H9 (cell line): ENCODE measurements around the gene RAET1L. TPM values are rescaled to one million over a fixed set of nuclear protein-coding genes. Genes with fewer than 3 reads are reported as not detected.

Experiments used
- DNase-seq: peaks from one replicate; pipeline ENCODE4 v3.0.0-alpha.2; 2017
- H2AFZ ChIP-seq: one replicate; pipeline ENCODE4 v1.6.1; 2013; ENCODE audit warnings: mild to moderate bottlenecking, low read length, control low read depth, moderate library complexity
- H2AK5ac ChIP-seq: 2 replicates; pipeline ENCODE4 v1.6.1; 2013; ENCODE audit warnings: low read length, control low read depth, mixed read lengths; ENCODE audit not compliant: insufficient read length
- H2BK120ac ChIP-seq: one replicate; pipeline ENCODE4 v1.6.1; 2013; ENCODE audit warnings: low read depth, mild to moderate bottlenecking, low read length, control low read depth, inconsistent platforms; ENCODE audit not compliant: poor library complexity, severe bottlenecking
- H2BK12ac ChIP-seq: 2 replicates; pipeline ENCODE4 v1.6.1; 2013; ENCODE audit warnings: low read length, control low read depth, mixed read lengths, low read depth; ENCODE audit not compliant: insufficient read length
- H2BK15ac ChIP-seq: 2 replicates; pipeline ENCODE4 v1.6.1; 2013; ENCODE audit warnings: low read depth, low read length, control low read depth
- H2BK20ac ChIP-seq: one replicate; pipeline ENCODE4 v1.6.1; 2013; ENCODE audit warnings: low read depth, mild to moderate bottlenecking, low read length, control low read depth, inconsistent platforms; ENCODE audit not compliant: poor library complexity, severe bottlenecking
- H2BK5ac ChIP-seq: 2 replicates; pipeline ENCODE4 v1.6.1; 2013; ENCODE audit warnings: low read length, control low read depth, mixed read lengths; ENCODE audit not compliant: insufficient read length
- H3K14ac ChIP-seq: 2 replicates; pipeline ENCODE4 v1.6.1; 2013; ENCODE audit warnings: low read length, control low read depth; ENCODE audit not compliant: insufficient read depth
- H3K18ac ChIP-seq: 2 replicates; pipeline ENCODE4 v1.6.1; 2013; ENCODE audit warnings: low read depth, mild to moderate bottlenecking, mixed read lengths, low read length, control low read depth; ENCODE audit not compliant: insufficient read length
- H3K23ac ChIP-seq: 2 replicates; pipeline ENCODE4 v1.6.1; 2013; ENCODE audit warnings: low read length, control low read depth, mixed read lengths, low read depth; ENCODE audit not compliant: insufficient read length
- H3K23me2 ChIP-seq: 2 replicates; pipeline ENCODE4 v1.6.1; 2013; ENCODE audit warnings: low read depth, mild to moderate bottlenecking, mixed read lengths, low read length, control low read depth; ENCODE audit not compliant: insufficient read length, poor library complexity, severe bottlenecking
- H3K27ac ChIP-seq: 2 replicates; pipeline ENCODE4 v1.5.1; 2013; ENCODE audit warnings: low read length, control low read depth, mixed read lengths, low read depth; ENCODE audit not compliant: insufficient read length
- H3K27me3 ChIP-seq: 2 replicates; pipeline ENCODE4 v1.6.1; 2013; ENCODE audit warnings: low read length, control low read depth, inconsistent platforms; ENCODE audit not compliant: insufficient read depth
- H3K4ac ChIP-seq: 2 replicates; pipeline ENCODE4 v1.6.1; 2013; ENCODE audit warnings: low read depth, mild to moderate bottlenecking, control low read depth, inconsistent platforms, low read length, moderate library complexity
- H3K4me1 ChIP-seq: 2 replicates; pipeline ENCODE4 v1.6.1; 2013; ENCODE audit warnings: low read length, control low read depth, inconsistent platforms; ENCODE audit not compliant: insufficient read depth
- H3K4me2 ChIP-seq: 2 replicates; pipeline ENCODE4 v1.6.1; 2013; ENCODE audit warnings: low read length, control low read depth, mixed read lengths; ENCODE audit not compliant: insufficient read length, insufficient read depth
- H3K56ac ChIP-seq: 2 replicates; pipeline ENCODE4 v1.6.1; 2013; ENCODE audit warnings: low read depth, mild to moderate bottlenecking, mixed read lengths, low read length, control low read depth; ENCODE audit not compliant: insufficient read length
- H3K79me1 ChIP-seq: 2 replicates; pipeline ENCODE4 v1.6.1; 2013; ENCODE audit warnings: low read depth, mild to moderate bottlenecking, moderate library complexity, low read length, control low read depth, inconsistent platforms; ENCODE audit not compliant: insufficient read depth, poor library complexity, severe bottlenecking
- H3K79me2 ChIP-seq: 2 replicates; pipeline ENCODE4 v1.6.1; 2013; ENCODE audit warnings: low read length, control low read depth, inconsistent platforms; ENCODE audit not compliant: insufficient read depth
- H3K9ac ChIP-seq: 2 replicates; pipeline ENCODE4 v1.6.1; 2013; ENCODE audit warnings: low read length, control low read depth, mixed read lengths; ENCODE audit not compliant: insufficient read length; ENCODE audit errors: extremely low read depth
- H3K9me3 ChIP-seq: one replicate; pipeline ENCODE4 v1.6.1; 2013; ENCODE audit warnings: low read depth, low read length, inconsistent platforms; ENCODE audit not compliant: control insufficient read depth
- H3T11ph ChIP-seq: one replicate; pipeline ENCODE4 v1.6.1; 2013; ENCODE audit warnings: mild to moderate bottlenecking, low read length, control low read depth, inconsistent platforms
- H4K20me1 ChIP-seq: one replicate; pipeline ENCODE4 v1.6.1; 2013; ENCODE audit not compliant: control insufficient read depth, insufficient read length, insufficient read depth
- H4K5ac ChIP-seq: 2 replicates; pipeline ENCODE4 v1.6.1; 2013; ENCODE audit warnings: low read depth, mild to moderate bottlenecking, mixed read lengths, low read length, control low read depth; ENCODE audit not compliant: insufficient read length
- H4K8ac ChIP-seq: replicated peaks from 2 replicates; pipeline ENCODE4 v1.6.1; 2013; ENCODE audit warnings: low read length, control low read depth, mixed read lengths, low read depth; ENCODE audit not compliant: insufficient read length
- H4K91ac ChIP-seq: 2 replicates; pipeline ENCODE4 v1.6.1; 2013; ENCODE audit warnings: low read depth, mild to moderate bottlenecking, moderate library complexity, mixed read lengths, low read length, control low read depth; ENCODE audit not compliant: insufficient read length
- H3K27ac Mint-ChIP-seq, 3 experiments: 2 replicates in 2 of 3; 3 replicates in 1 of 3; pipeline ENCODE4 v1.8.0; 2020 to 2021; ENCODE audit warnings: mixed read lengths in 3 of 3, mild to moderate bottlenecking in 1 of 3, moderate library complexity in 1 of 3
- H3K27me3 Mint-ChIP-seq: 2 replicates; pipeline ENCODE4 v1.8.0; 2021; ENCODE audit warnings: low read depth, mild to moderate bottlenecking, moderate library complexity, mixed read lengths
- H3K36me3 Mint-ChIP-seq, 3 experiments: 2 replicates in 2 of 3; 3 replicates in 1 of 3; pipeline ENCODE4 v1.8.0; 2020 to 2021; ENCODE audit warnings: low read depth in 3 of 3, mixed read lengths in 3 of 3; ENCODE audit not compliant: insufficient read depth in 1 of 3
- H3K4me1 Mint-ChIP-seq, 2 experiments: 2 replicates each; pipeline ENCODE4 v1.8.0; 2020; ENCODE audit warnings: mixed read lengths in 2 of 2
- H3K4me3 Mint-ChIP-seq, 2 experiments: 2 replicates in 1 of 2; 3 replicates in 1 of 2; pipeline ENCODE4 v1.8.0; 2020 to 2021; ENCODE audit warnings: mild to moderate bottlenecking in 2 of 2, mixed read lengths in 2 of 2, moderate library complexity in 1 of 2
- H3K9me3 Mint-ChIP-seq, 2 experiments: 2 replicates in 1 of 2; 3 replicates in 1 of 2; pipeline ENCODE4 v1.8.0; 2020; ENCODE audit warnings: mild to moderate bottlenecking in 2 of 2, mixed read lengths in 2 of 2, moderate library complexity in 1 of 2
- WGBS: extraction: QIAGEN DNeasy Blood & Tissue Kit; methylation state at CpG from one replicate; pipeline ENCODE4 v1.1.7; 2013; ENCODE audit warnings: missing lambda C conversion rate, low lambda C conversion rate, mixed read lengths; ENCODE audit not compliant: insufficient read length; ENCODE audit errors: extremely low coverage; 5-methylcytosine and 5-hydroxymethylcytosine counted together
- total RNA-seq: library from RNA; stranded (reverse); gene quantifications from 2 replicates; pipeline ENCODE4 v1.2.1, GENCODE V29; 2021
- TF ChIP-seq, protein P1 (sequence below): fragments of 200-600 bp; sonication (generic); conservative IDR thresholded peaks from 3 replicates; pipeline ENCODE4 v1.8.0; 2021; ENCODE audit warnings: antibody characterized with exemption, mild to moderate bottlenecking

The RAET1L gene
- total RNA-seq, 1 experiment from 2014 or later, result not detected

DNA sequence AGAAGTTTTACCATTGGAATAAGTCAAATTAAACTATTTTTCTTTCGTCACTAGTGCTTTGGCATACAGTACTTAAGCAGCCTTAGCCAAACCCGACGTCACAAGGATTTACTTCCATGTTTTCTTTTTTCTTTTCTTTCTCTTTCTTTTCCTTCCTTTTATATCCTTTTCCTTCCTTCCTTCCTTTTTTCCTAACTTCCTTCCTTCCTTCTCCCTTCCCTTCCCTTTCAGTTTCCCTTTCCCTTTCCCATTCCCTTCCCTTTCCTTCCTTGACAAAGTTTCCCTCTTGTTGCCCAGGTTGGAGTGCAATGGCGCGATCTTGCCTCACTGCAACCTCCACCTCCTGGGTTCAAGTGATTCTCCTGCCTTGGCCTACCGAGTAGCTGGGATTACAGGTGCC lies 33.7 kb upstream of the RAET1L start:
- no peak overlapping the region for H2BK15ac ChIP-seq
- peaks cover 0 to 10% (median 4%) of the 10 kb centered on the region in 3 experiments; a peak in 3 of 7 replicates for H3K36me3 Mint-ChIP-seq
- no peaks in the 10 kb centered on the region for H3K4me1 ChIP-seq
- H4K20me1 ChIP-seq, result no peaks in the 10 kb centered on the region
- H3K9me3 Mint-ChIP-seq, result peaks cover 12 to 14% of the 10 kb centered on the region in 2 experiments
- H2BK5ac ChIP-seq, result no peak overlapping the region
- peaks cover 29% of the 10 kb centered on the region for H3K27me3 Mint-ChIP-seq
- no peak overlapping the region for H3K27ac Mint-ChIP-seq
- no peaks in the 10 kb centered on the region for H3K4me1 Mint-ChIP-seq
- H4K5ac ChIP-seq, result no peak overlapping the region
- no peak overlapping the region for H3K23ac ChIP-seq
- H4K91ac ChIP-seq, result no peak overlapping the region
- no peaks in the 10 kb centered on the region; the same call in 1 of the 2 replicates for H3K27me3 ChIP-seq
- H3K79me1 ChIP-seq, result no peaks in the 10 kb centered on the region
- no peak overlapping the region for H2AK5ac ChIP-seq
- H3K18ac ChIP-seq, result no peak overlapping the region
- H3K56ac ChIP-seq, result no peak overlapping the region
- no peak overlapping the region for H3K4me2 ChIP-seq
- DNase-seq, result no peak
- H2AFZ ChIP-seq, result no peak overlapping the region
- TF ChIP-seq, protein P1, sequence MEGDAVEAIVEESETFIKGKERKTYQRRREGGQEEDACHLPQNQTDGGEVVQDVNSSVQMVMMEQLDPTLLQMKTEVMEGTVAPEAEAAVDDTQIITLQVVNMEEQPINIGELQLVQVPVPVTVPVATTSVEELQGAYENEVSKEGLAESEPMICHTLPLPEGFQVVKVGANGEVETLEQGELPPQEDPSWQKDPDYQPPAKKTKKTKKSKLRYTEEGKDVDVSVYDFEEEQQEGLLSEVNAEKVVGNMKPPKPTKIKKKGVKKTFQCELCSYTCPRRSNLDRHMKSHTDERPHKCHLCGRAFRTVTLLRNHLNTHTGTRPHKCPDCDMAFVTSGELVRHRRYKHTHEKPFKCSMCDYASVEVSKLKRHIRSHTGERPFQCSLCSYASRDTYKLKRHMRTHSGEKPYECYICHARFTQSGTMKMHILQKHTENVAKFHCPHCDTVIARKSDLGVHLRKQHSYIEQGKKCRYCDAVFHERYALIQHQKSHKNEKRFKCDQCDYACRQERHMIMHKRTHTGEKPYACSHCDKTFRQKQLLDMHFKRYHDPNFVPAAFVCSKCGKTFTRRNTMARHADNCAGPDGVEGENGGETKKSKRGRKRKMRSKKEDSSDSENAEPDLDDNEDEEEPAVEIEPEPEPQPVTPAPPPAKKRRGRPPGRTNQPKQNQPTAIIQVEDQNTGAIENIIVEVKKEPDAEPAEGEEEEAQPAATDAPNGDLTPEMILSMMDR, result no peak
- H2BK120ac ChIP-seq, result no peak overlapping the region
- no peak overlapping the region for H3K4me3 Mint-ChIP-seq
- no peaks in the 10 kb centered on the region for H3K79me2 ChIP-seq
- WGBS, result no CpG with 5 or more reads among the region's 6 CpGs
- no peak overlapping the region for H3K4ac ChIP-seq
- no peak overlapping the region for H3T11ph ChIP-seq
- H3K9me3 ChIP-seq, result no peaks in the 10 kb centered on the region
- no peak overlapping the region for H2BK12ac ChIP-seq
- H3K27ac ChIP-seq, result no peak overlapping the region
- H3K23me2 ChIP-seq, result no peaks in the 10 kb centered on the region
- H2BK20ac ChIP-seq, result no peak overlapping the region
- no peak overlapping the region for H3K14ac ChIP-seq
- H3K9ac ChIP-seq, result no peak overlapping the region
- H4K8ac ChIP-seq, result no peak overlapping the region
